GM21786 (cell line): ENCODE results near the gene MICU2.

Experiments
- ATAC-seq: cut with Tn5 transposase; IDR thresholded peaks from one replicate; pipeline ENCODE4 v1.9.1; 2021; ENCODE audit not compliant: unreplicated experiment

The MICU2 gene

GRCh38 chr13:21603531-21604448 lies at the start of gene MICU2:
Gene MICU2 (minus strand): TSS chr13:21604170. CDS start chr13:21604148, 22 bp downstream.
- ATAC-seq = peak; percentile 93

GRCh38 chr13:21641629-21642028 lies 37.7 kb upstream of the MICU2 start:
- ATAC-seq = no peak

DNA sequence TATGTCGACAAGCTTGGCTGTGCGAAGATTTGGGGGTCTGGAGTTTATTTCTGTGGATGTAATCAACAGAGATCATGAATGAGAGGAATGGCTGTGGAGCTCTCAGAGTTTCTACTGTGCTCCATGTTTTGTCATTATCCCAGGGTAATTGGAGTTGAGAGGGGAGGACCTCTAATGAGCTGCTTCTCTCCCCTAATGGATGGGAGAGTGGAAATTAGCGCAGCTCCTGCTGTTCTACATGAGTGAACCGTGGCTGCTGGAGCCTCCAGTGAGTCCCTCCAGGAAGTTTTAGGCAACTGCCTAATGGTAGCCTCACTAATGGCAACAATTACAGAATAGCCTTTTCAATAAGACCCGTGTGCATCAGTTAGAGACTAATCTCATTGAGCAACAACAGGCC lies 35.6 kb upstream of the MICU2 start:
- no peak for ATAC-seq

DNA sequence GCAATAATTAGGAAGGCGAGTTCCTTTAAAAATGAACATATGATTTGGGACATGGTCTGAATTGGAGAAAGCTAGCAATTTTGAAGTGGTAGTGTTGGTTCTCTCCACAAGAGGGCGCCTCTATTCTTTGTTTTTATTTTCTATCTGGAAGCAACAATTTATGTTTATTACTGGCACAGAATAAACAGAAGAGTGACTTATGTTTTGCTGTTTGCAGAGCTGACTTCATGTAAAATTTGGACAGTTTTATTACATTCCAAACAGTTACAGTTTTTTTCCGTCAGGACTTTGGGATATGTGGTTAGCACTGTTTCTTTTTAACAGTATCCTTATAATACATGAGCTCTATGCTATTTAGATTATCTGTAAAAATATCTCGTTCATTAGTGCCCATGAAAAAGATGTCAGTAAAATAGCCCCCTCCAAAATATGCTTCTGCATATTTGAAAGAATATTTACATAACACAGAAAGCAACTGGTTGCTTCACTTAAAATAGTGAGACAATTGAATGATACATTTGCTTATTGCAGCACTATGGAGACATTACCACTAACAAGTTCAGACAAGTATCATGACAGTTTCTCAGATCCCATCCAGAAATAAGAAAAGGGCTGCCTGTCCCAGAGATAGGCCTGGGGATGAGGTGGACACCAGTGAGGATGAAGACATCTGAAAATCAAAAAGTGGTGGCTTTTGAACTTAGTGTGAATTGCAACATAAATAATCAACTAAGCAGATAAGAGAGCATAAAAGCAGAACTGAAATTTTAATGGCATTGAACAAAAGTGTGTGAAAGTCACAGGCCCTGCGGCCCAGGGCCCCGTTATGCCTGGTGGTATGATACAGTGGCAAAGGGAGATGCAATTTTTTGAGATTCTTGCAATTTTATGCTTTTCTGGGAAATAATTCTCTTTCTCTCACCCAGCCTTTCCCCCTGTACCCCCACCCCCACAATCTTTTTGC lies 34.6 kb upstream of the MICU2 start:
- no peak for ATAC-seq

GRCh38 chr13:21637296-21637695 lies 33.3 kb upstream of the MICU2 start:
- ATAC-seq = no peak

DNA sequence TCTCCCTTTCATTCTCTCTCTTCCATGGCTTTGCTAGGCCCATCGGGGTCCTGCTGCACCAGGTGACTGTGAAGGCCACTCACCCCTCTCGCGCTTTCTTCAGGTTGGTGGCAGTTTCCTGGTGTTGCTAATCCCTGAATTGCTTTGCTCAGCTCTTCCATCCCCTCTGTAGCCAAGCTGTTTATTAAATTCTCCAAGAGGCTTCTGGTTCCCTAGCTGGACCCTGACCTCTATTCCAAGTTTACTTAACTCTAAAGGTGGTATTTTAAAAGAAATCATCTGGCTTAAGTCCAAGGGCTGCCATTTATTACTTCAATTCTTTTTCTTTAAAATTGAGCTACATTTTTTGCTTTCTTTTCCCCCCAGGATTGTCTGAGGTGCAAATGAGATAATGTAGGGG lies 32.7 kb upstream of the MICU2 start:
- ATAC-seq = no peak

DNA sequence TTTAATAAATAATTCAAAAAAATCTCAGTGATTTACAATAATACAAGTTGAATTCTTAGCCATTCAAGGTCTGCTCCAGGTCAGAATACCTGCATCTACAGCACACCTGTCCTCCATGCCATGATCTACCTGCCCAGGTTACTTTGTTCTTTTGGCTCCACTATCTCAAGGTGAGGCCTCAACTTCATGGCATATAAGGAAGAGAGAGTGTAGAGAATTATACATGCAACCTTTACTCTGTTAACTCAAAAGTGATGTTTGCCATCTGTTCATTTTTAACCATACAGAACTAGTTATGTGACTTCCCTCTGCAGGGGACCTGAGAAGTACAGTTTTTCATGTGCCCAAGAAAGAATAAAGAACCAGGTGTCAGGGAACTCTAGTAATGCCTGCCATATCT lies 28.2 kb upstream of the MICU2 start:
- ATAC-seq = no peak

DNA sequence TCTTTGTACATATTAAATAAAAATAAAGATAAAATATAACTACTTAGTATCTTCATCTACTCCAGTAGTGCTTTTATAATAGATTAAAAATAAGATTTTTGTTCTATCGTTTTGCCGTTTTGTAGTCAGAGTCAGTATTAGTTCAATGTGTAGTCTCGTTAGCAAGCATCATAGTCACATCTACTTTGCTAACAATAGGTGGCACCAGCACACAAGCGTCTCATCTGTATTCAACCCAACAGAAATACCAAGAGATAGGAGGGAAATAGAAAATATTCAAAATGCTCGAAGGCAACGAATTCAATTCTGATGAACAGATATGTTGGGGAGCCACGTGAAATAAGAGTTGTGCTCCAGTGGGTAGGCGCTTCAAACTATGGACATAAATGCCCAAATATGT lies 21.4 kb upstream of the MICU2 start:
- ATAC-seq = peak; percentile 56

DNA sequence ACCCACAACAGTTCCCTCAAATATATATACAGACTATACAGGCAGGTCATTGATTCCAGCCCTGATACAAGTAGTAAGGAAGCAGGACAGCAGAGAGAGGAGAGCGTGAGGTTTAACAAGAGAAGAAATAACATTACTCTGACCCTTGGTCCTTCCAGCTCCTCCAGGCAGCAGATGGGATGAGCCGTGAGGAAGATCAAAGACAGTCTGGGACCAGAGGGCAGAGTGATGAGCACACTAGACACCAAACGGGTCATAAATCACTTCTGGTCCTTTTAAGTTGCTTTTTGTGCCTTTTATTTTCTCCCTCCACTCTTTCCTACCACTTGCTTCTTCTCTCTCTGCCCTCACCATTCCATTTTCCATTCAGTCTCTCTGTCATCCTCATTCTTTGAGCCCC lies 16.9 kb upstream of the MICU2 start:
- no peak for ATAC-seq

DNA sequence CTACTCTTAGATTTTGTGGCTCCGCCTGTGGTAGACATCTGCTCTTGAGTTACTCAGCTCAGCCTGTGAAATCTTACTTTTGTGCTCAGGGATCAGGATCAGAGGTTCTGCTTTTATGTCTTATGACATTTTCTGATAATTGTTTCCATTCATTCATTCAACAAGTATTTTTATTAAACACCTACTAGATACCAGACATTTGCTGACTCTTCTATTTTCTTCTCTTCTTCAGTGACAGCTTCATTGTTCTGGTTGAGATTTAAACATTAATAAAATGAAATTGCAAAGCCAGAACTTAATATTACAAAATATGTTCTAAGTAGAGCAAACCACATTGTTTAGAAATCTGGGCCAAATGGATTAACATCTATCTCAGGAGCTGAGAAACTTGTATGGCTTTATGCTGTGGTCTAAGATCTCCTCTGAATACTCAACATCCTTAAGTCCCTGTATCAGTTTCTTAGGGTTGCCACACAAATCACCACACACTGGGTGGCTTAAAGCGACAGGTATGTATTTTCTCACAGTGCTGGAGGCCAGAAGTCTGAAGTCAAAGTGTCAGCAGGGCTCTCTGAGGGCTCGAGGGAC lies 15.8 kb upstream of the MICU2 start:
- ATAC-seq = no peak

GRCh38 chr13:21616880-21617279 lies 12.9 kb upstream of the MICU2 start:
- ATAC-seq = no peak

- ATAC-seq = no peak
These were observed 12.4 kb upstream of the MICU2 start for GRCh38 chr13:21616205-21616866.

GRCh38 chr13:21615427-21615826 lies 11.5 kb upstream of the MICU2 start:
- no peak for ATAC-seq

- ATAC-seq = no peak
These were observed 9.8 kb upstream of the MICU2 start for GRCh38 chr13:21613791-21614190.

DNA sequence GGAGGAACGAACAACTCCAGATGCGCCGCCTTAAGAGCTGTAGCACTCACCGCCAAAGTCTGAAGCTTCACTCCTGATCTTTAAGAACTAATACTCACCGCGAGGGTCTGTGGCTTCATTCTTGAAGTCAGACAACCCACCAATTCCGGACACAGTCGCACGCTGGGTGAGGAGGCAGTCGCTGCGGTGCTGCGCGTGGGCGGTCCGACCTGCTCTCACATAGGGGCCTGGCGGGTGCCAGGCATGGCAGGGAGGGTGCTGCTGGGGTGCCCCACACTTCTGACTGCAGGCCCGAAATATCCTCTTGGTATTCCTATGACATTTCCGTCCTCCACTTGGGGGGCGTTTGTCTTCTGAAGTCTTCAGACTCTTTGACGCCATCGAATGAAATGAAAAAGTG lies 7.4 kb upstream of the MICU2 start:
- no peak for ATAC-seq

- ATAC-seq = no peak
These were observed 6.7 kb upstream of the MICU2 start for GRCh38 chr13:21610687-21611086.

DNA sequence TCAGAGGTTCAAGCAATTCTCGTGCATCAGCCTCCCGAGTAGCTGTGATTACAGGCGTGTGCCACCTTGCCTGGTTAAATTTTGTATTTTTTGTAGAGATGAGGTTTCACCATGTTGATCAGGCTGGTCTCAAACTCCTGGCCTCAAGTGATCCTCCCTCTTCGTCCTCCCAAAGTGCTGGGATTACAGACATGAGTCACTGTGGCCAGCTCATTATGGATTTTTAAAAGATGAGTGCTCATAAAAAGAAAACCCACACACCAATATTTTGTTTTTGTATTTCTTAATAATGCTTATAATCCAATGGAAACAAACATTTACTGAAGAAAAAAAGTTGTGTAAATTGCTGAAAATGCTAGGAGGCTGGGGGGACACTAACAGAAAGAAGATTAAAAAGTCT lies 5.0 kb upstream of the MICU2 start:
- no peak for ATAC-seq

GRCh38 chr13:21606796-21607195 lies 2.8 kb upstream of the MICU2 start:
- ATAC-seq = no peak

DNA sequence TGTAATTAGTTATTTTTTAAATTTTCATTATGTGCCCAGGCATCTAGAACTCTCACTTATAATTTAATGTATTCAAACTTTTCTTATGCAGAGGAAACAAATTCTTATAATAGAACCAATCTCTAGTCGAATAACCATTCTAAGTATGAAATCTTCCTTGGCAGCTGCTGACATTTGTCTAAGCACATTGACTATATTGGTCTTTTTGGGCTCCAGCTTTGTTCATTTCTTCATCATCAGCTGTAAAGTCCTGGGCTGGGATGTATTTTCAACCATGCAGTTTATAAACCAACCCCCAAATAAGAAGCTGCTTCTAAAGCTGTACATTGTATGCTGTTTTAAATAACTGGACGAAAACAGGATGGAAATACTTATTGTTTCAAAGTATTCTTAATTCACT lies 2.3 kb upstream of the MICU2 start:
- ATAC-seq = no peak

GRCh38 chr13:21596722-21597121 lies 7.2 kb downstream of the MICU2 start:
- ATAC-seq = no peak

DNA sequence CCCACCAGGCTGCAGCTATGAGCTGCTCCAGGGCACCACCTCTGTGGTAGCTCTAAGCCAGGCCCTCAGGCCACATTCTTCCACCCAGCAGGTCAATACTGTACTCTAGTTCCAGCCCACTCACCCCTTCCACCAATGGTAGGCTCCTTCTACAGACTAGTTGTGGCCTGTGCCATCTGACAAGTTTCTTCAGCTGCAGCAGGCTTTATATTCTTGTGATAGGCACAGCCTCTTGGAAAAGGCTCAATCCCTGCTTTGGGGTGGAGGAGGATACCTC lies 8.5 kb downstream of the MICU2 start:
- peak; percentile 51 for ATAC-seq
